Lower lobe of right lung (tissue), 2 donors: Measurements from ENCODE around the gene INTS6. TPM values are rescaled to one million over a fixed set of nuclear protein-coding genes. Genes with fewer than 3 reads are reported as not detected.

Source experiments
- ATAC-seq, 2 donors: fragments of 200-7000 bp; cut with Tn5 transposase; one replicate each; pipeline ENCODE4 v1.9.1; 2020 to 2022; ENCODE audit warnings: mild to moderate bottlenecking in 2 of 2, moderate library complexity in 2 of 2
- DNase-seq: peaks from one replicate; pipeline ENCODE4 v3.0.0-alpha.2; 2020
- H3K27ac ChIP-seq: fragments of 200-600 bp; one replicate; pipeline ENCODE4 v1.8.0; 2022
- H3K27me3 ChIP-seq: fragments of 200-600 bp; one replicate; pipeline ENCODE4 v1.8.0; 2022; ENCODE audit warnings: low read depth
- H3K36me3 ChIP-seq: fragments of 200-600 bp; one replicate; pipeline ENCODE4 v1.8.0; 2022; ENCODE audit warnings: mild to moderate bottlenecking
- H3K4me1 ChIP-seq: fragments of 200-600 bp; one replicate; pipeline ENCODE4 v1.8.0; 2022
- H3K4me3 ChIP-seq: fragments of 200-600 bp; one replicate; pipeline ENCODE4 v1.8.0; 2022; ENCODE audit warnings: mild to moderate bottlenecking
- H3K9me3 ChIP-seq: fragments of 200-600 bp; one replicate; pipeline ENCODE4 v1.8.0; 2022
- intact Hi-C: fragments of 100-400 bp; cut with DNase I; formaldehyde crosslinking; loops from one replicate; pipeline ENCODE4 v1.11.0; 2022
- microRNA-seq: library from miRNA; unstranded; fragments of <30 nt; microRNA quantifications from one replicate; pipeline ENCODE4 v1.2.0, GENCODE V29; 2020; ENCODE audit warnings: borderline number of aligned reads
- total RNA-seq: library from RNA; stranded (reverse); fragmentation: NEBNext Ultra II Directional; extraction: Animal tissue kit (Norgen Biotek cat#: 25700); gene quantifications from one replicate; pipeline ENCODE4 v1.2.1, GENCODE V29; 2021
- TF ChIP-seq, protein P1 (sequence below): fragments of 200-600 bp; IDR thresholded peaks from one replicate; pipeline ENCODE4 v1.8.0; 2022; ENCODE audit warnings: antibody characterized with exemption, mild to moderate bottlenecking
- donor health status: DM: no; HTN: yes; CAD: no; lungs with severe emphysema.

Gene INTS6
- total RNA-seq, 1 donor from 2014 or later = 29.5 TPM

GRCh38 chr13:51311957-51312520 lies 140.8 kb downstream of the INTS6 start:
- TF ChIP-seq, protein P1, sequence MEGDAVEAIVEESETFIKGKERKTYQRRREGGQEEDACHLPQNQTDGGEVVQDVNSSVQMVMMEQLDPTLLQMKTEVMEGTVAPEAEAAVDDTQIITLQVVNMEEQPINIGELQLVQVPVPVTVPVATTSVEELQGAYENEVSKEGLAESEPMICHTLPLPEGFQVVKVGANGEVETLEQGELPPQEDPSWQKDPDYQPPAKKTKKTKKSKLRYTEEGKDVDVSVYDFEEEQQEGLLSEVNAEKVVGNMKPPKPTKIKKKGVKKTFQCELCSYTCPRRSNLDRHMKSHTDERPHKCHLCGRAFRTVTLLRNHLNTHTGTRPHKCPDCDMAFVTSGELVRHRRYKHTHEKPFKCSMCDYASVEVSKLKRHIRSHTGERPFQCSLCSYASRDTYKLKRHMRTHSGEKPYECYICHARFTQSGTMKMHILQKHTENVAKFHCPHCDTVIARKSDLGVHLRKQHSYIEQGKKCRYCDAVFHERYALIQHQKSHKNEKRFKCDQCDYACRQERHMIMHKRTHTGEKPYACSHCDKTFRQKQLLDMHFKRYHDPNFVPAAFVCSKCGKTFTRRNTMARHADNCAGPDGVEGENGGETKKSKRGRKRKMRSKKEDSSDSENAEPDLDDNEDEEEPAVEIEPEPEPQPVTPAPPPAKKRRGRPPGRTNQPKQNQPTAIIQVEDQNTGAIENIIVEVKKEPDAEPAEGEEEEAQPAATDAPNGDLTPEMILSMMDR = no peak
- Histone ChIP-seq H3K4me3 (no peak overlapping the region), H3K4me1 (no peaks in the 10 kb centered on the region), H3K27me3 (no peaks in the 10 kb centered on the region), H3K9me3 (no peaks in the 10 kb centered on the region), H3K36me3 (no peaks in the 10 kb centered on the region), H3K27ac (no peak overlapping the region)
- no peak for ATAC-seq
- DNase-seq = no peak
- intact Hi-C loops = no loop called here

Small RNA genes within 50 kb of the gene (microRNA-seq; reads per million reads assigned to microRNA genes)
- not detected for gene MIR5693

Other genes with a start within 250 kb of the INTS6 start
- 4.1 TPM for gene FAM124A, start 230.6 kb downstream of the INTS6 start, total RNA-seq
- gene SERPINE3, start 113.3 kb downstream of the INTS6 start, total RNA-seq = not detected
- gene WDFY2, start 131.4 kb upstream of the INTS6 start, total RNA-seq = 16.6 TPM